Vagina (tissue), 2 donors: ENCODE measurements around the gene POU2AF3.

Experiments
- POLR2A ChIP-seq, 2 donors: fragments of 450-650 bp; IDR thresholded peaks; one replicate each; pipeline ENCODE4 v1.6.1; 2017; ENCODE audit warnings: antibody characterized with exemption in 2 of 2, mild to moderate bottlenecking in 2 of 2, moderate library complexity in 2 of 2
- TF ChIP-seq, protein P1 (sequence below), 3 experiments: fragments of 450-650 bp in 2 of 3; fragments of 200-600 bp in 1 of 3; sonication (generic) in 1 of 3; IDR thresholded peaks; one replicate each; pipeline ENCODE4 v1.5.1; 2017 to 2019; ENCODE audit warnings: antibody characterized with exemption in 3 of 3, mild to moderate bottlenecking in 2 of 3, moderate library complexity in 2 of 3

DNA sequence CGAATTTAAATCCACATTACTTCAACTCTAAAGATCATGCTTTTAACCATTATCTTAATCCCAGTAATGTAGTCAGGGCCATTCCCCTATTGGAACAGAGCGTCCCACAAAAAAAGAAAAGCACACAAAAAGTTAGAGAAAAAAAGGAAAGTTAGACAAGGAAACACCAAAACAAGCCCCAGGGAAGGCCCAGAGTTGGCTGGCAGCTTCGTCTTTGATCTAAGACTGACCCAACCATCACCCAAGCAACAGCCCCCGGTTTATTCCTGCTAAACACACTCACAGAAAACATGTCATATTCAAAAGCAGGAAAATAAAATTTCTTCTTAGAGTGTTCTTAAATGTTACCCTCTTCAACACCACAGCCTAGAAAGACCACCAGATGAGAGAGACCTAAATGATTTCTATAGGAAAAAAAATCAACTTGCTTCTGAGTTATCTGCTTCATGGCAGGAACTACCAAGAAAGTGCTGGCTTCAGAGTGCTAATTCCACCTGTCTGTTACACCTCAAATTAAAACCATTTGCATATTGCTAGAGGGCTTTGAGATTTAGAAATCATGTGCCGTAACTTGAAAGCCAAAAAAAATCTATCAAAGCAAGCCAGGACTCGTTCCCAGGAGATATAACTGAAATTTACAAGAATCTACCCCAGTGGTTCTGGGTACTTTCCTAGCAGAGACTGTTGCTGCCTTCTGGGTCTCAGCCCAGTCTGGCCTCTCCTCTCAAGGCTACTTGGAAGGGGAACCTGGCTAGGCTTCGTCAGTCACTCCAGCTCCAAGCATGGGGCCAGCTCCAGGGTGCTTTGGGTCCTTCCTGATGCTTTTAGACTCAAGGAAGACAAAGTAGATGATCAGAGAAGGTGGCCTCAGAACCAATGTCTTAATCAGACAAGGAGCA is 31.2 kb downstream of the POU2AF3 start:
- no peak for TF ChIP-seq POLR2A (IDR thresholded peaks at IDR 0.05)
- TF ChIP-seq, protein P1, sequence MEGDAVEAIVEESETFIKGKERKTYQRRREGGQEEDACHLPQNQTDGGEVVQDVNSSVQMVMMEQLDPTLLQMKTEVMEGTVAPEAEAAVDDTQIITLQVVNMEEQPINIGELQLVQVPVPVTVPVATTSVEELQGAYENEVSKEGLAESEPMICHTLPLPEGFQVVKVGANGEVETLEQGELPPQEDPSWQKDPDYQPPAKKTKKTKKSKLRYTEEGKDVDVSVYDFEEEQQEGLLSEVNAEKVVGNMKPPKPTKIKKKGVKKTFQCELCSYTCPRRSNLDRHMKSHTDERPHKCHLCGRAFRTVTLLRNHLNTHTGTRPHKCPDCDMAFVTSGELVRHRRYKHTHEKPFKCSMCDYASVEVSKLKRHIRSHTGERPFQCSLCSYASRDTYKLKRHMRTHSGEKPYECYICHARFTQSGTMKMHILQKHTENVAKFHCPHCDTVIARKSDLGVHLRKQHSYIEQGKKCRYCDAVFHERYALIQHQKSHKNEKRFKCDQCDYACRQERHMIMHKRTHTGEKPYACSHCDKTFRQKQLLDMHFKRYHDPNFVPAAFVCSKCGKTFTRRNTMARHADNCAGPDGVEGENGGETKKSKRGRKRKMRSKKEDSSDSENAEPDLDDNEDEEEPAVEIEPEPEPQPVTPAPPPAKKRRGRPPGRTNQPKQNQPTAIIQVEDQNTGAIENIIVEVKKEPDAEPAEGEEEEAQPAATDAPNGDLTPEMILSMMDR (IDR thresholded peaks at IDR 0.05), result no peak
